ENCODE measurements around the gene ZEB1.
"Not testable (repeated sequence)": the region's sequence is repeated elsewhere in the genome, so short reads cannot be mapped to it uniquely, and the experiment has no call there.

The ZEB1 gene

GRCh38 chr10:31372439-31372838 is 53.4 kb downstream of the ZEB1 start:
- no peak for DNase-seq

- DNase-seq = no peak
Measured at GRCh38 chr10:31374146-31374696, 55.2 kb downstream of the ZEB1 start.

DNA sequence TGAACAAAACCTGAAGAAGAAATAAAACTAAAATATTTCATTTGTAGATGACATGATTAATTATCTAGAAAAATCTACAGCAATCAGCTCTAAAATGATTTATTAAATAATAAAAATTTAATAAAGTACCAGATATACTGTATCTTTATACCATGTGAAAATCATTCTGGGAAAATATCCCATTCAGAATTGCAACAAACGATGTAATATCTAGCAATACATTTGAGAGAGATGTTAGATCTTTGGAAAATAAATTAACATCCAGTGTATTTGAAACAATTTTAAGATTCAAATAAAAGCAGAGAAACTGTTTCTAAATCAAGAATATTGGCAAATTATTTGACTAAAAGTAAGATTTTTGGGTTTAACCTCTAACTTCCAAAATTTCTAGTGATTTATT is 62.2 kb downstream of the ZEB1 start:
- no peak for DNase-seq

DNA sequence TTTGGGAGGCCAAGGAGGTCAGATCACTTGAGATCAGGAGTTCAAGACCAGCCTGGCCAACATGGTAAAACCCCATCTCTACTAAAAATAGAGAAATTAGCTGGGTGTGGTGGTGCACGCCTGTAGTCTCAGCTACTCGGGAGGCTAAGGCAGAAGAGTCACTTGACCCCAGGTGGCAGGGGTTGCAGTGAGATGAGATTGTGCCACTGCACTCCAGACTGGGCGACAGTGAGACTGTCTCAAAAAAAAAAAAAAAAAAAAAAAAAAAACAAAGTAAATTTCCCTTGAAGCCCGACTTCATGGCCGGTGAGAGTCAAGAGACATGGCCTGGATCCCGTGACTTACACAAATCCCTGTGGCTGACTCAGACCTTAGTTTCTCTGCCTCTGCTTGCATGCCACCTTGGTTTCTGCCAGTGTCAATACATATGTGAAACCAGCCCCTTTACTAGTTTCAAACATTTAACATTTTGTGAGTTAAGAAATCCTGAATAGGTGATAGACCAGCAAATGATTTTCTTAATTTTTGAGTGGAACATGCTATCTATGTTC is 62.8 kb downstream of the ZEB1 start:
- no peak for DNase-seq

- no peak for DNase-seq
Measured at GRCh38 chr10:31383810-31384588, 65.0 kb downstream of the ZEB1 start.

GRCh38 chr10:31384589-31384949 is 65.6 kb downstream of the ZEB1 start:
- no peak for DNase-seq

GRCh38 chr10:31390804-31391203 is 71.8 kb downstream of the ZEB1 start:
- no peak for DNase-seq

DNA sequence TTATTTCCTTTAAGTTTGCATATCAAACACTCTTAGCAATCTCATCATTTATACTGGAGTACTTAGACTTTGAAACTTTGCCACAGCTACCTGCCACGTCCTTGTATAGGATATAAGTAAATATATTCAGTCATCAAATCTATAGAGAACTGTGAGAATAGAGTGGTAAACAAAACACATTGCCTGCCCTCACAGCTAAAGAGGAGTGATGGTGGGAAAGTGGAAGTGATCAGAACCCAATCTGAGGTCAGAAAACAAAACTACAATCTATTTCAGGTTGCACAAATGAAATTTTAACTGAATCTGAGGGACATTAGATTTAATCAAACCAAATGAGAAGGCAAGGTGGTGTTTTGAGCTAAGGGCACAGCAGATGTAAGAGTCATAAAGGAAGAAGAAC is 74.8 kb downstream of the ZEB1 start:
- no peak for DNase-seq

DNA sequence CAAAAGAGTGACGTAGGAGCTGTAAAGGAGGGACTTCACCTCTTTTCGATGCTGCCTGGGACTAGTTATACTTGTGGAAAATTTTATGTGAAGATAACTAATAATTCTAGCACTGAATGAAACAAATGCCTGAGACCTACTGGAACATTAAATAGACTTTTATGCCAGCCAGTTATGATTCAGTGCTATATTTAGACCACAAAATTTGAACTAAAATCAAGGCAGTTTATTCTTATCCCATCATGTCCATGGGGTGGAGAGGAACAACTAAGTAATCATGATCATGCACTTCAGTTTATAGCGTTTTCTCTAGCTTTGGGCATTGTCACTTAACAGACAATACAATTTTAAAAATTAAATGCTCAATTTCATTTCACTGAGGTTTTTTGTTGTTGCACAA is 76.7 kb downstream of the ZEB1 start:
- no peak for DNase-seq

- DNase-seq = no peak
Measured at GRCh38 chr10:31396376-31396775, 77.4 kb downstream of the ZEB1 start.

- DNase-seq = no peak
Measured at GRCh38 chr10:31397852-31398251, 78.8 kb downstream of the ZEB1 start.

DNA sequence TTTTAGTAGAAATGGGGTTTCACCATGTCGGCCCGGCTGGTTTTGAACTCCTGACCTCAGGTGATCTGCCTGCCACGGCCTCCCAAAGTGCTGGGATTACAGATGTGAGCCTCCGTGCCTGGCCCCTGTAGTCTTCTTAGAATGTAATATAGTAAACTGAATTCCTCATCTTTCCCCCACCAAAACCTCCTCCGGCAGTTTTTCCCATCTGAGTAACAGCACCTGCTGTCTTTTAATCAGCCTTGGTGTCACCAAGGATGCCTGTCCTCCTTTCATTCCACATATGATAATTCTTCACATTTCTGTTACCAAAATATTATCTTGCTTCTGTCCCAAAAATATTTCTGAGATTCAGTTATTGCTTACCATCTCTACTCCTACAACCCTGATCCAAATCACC is 80.2 kb downstream of the ZEB1 start:
- no peak for DNase-seq

- DNase-seq = no peak
Measured at GRCh38 chr10:31399631-31400030, 80.6 kb downstream of the ZEB1 start.

DNA sequence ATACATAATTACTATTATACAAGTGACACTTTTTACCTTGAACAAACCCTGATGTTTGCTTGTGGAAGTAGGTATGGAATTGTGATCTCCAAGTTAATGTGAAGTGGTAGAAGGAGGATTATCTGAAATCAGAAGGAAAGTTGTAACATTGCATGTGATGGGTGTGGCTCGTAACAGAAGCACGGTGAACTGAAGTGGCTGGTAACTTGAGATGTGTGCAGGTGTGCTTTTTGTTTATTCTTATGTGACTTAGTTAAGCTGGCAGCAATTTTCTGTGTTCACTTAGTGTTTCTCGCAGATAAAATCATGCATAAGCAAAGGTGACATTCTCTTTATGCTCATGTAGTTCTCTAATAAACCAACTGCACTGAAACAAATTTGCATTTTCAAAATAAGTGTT is 82.3 kb downstream of the ZEB1 start:
- DNase-seq = no peak

GRCh38 chr10:31404640-31405039 is 85.6 kb downstream of the ZEB1 start:
- no peak for DNase-seq

GRCh38 chr10:31405829-31406228 is 86.8 kb downstream of the ZEB1 start:
- DNase-seq = not testable (repeated sequence)

DNA sequence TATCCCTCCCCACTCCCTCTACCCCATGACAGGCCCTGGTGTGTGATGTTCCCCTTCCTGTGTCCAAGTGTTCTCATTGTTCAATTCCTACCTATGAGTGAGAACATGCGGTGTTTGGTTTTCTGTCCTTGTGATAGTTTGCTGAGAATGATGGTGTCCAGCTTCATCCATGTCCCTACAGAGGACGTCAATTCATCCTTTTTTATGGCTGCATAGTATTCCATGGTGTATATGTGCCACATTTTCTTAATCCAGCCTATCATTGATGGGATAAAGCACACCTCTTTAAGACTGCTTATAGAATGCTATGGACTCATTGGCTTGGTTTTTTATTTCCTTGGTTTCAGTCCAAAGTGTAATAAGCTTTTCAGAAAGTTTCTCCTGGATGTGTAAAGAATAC is 93.4 kb downstream of the ZEB1 start:
- not testable (repeated sequence) for DNase-seq

DNA sequence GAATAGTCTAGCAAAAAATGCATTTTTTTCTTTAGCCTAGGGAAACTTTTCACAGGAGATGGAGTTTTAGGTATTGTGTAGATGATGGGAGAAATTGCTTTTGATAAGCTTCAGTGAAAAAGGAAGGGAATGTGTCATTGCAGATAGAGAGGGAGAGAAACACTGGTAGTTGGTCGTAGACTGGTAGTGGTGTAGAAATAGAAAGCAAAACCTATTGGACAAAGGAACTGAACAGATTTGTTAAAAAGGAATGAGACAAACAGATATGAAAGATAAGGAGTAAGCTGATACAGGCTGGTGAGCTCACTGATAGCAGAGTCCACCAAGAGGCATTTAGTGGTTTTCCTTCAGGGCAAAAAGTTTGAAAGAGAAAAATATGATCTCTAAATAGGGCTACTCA is 94.3 kb downstream of the ZEB1 start:
- no peak for DNase-seq

DNA sequence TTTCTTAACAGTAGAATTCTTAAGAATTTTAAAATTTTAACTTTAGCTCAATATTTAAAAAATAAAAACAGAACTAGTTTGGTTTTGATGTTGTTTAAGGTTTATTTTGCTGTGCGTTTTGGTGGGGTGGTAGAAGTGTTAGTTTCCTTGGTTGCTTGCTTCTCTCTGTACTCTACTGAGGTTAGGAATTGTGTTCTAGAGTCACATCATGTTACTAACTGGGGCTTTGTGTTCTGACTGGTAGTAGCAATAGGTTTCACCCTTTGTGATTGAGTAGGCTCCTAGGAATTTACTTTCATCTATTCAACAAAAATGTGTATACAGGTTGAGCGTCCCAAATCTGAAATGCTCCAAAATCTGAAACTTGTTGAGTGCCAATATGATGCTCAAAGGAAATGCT is 99.5 kb downstream of the ZEB1 start:
- no peak for DNase-seq

- no peak for DNase-seq
Measured at GRCh38 chr10:31419394-31420063, 100.5 kb downstream of the ZEB1 start.

DNA sequence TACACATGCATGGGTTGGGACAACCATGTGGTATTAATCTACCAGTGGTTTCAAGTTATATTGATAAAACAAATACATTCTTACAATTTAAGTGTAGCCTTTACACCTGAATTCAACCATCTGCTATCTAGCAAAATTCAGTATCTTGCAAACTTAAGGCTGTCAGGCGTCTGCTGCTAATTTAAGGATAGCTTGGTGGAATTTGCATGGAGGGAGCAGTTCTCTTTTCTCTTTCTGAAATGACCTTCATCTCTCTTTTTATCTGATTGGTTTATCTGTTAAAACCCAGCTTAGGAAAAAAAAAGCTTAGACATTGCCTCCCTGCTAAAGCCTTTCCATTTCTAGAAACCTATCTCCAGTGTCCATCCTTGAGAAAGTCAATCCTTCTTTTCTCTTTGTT is 102.3 kb downstream of the ZEB1 start:
- no peak for DNase-seq

- DNase-seq = no peak
Measured at GRCh38 chr10:31422634-31423033, 103.6 kb downstream of the ZEB1 start.

DNA sequence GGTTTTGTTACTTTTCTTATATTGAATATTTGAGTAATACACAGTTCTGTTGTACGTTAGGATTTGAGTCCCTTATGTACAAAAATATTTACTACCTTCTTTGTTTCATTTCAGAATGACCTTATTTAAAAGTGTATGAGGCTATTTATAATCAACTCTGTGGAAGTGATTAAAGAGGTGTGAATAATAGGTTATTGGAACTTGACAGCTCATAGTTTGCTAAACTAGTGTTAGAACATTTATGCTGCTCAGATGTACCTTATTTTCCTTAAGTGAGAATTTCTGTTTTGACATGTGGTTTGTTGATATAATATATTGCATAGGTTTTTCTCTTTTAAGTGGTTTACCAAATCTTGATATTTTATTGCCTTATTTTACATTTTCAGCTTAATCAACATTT is 105.5 kb downstream of the ZEB1 start:
- no peak for DNase-seq

- DNase-seq = no peak
Measured at GRCh38 chr10:31426401-31426800, 107.4 kb downstream of the ZEB1 start.

Measured in GOT3 (cell line).